ENCODE measurements around the gene REXO5. TPM values are rescaled to one million over a fixed set of nuclear protein-coding genes. Genes with fewer than 3 reads are reported as not detected.
A peak's percentile ranks its signal among the peaks of the same experiment; 100 is the strongest.

REXO5 gene
- total and polyA plus RNA-seq, 2 of the 13 experiments (the other 11 are each of a cell fraction or from before 2014, with no cell fraction given): 5.9 to 13.1 TPM

DNA sequence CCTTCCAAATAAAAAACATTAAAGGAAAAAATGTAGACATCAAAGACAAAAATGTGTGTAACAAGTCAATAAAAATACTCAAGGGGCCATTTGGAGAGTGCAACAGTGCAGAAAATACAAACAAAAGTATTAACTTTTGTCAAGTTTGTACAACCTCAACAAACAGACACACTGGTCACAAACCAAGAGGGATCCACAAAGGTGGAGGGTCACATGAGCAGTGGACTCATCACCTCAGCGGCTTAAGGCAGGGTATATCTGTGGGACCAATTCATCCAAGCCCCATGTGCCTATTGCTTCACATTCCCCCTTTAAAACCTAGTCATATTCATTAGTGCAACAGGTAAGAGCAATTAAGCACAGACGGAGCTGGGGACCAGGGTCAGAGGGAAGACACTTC is 48.6 kb downstream of the REXO5 start (continued):
- TF ChIP-seq, protein P1, sequence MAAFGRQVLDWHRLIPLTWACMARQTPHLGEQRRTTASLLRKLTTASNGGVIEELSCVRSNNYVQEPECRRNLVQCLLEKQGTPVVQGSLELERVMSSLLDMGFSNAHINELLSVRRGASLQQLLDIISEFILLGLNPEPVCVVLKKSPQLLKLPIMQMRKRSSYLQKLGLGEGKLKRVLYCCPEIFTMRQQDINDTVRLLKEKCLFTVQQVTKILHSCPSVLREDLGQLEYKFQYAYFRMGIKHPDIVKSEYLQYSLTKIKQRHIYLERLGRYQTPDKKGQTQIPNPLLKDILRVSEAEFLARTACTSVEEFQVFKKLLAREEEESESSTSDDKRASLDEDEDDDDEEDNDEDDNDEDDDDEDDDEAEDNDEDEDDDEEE (CRISPR knock-in tag; IDR thresholded peaks at IDR 0.05): 0 out of 2 replicates have a peak, but pooled peaks have one; percentile 33
- no peak for TF ChIP-seq ZNF839 (CRISPR knock-in tag; IDR thresholded peaks at IDR 0.05; ENCODE audit: borderline replicate concordance)
- no peak for TF ChIP-seq ZBTB1 (CRISPR knock-in tag; IDR thresholded peaks at IDR 0.05; ENCODE audit: borderline replicate concordance)
- no peak for TF ChIP-seq ZNF891 (CRISPR knock-in tag; IDR thresholded peaks at IDR 0.05)
- TF ChIP-seq ZNF335 (CRISPR knock-in tag; IDR thresholded peaks at IDR 0.05): no peak
- no peak for TF ChIP-seq ZKSCAN8 (CRISPR knock-in tag; IDR thresholded peaks at IDR 0.05; ENCODE audit: borderline replicate concordance)
- no peak for TF ChIP-seq ZNF776 (CRISPR knock-in tag; IDR thresholded peaks at IDR 0.05)
- 0 out of 2 replicates have a peak, but pooled peaks have one; percentile 17 for TF ChIP-seq KMT2A (CRISPR knock-in tag; IDR thresholded peaks at IDR 0.05)
- TF ChIP-seq, protein P2, sequence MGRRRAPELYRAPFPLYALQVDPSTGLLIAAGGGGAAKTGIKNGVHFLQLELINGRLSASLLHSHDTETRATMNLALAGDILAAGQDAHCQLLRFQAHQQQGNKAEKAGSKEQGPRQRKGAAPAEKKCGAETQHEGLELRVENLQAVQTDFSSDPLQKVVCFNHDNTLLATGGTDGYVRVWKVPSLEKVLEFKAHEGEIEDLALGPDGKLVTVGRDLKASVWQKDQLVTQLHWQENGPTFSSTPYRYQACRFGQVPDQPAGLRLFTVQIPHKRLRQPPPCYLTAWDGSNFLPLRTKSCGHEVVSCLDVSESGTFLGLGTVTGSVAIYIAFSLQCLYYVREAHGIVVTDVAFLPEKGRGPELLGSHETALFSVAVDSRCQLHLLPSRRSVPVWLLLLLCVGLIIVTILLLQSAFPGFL (CRISPR knock-in tag; IDR thresholded peaks at IDR 0.05): no peak
- TF ChIP-seq TMF1 (CRISPR knock-in tag; IDR thresholded peaks at IDR 0.05; ENCODE audit: low read depth): no peak
- TF ChIP-seq, protein P3, sequence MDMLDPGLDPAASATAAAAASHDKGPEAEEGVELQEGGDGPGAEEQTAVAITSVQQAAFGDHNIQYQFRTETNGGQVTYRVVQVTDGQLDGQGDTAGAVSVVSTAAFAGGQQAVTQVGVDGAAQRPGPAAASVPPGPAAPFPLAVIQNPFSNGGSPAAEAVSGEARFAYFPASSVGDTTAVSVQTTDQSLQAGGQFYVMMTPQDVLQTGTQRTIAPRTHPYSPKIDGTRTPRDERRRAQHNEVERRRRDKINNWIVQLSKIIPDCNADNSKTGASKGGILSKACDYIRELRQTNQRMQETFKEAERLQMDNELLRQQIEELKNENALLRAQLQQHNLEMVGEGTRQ (IDR thresholded peaks at IDR 0.05; ENCODE audit: low read depth, low read length): 0 out of 2 replicates have a peak, but pooled peaks have one; percentile 16
- TF ChIP-seq, protein P3 (CRISPR knock-in tag; IDR thresholded peaks at IDR 0.05; ENCODE audit: borderline replicate concordance): peak; percentile 65; the same call in 1 of the 2 replicates
- TF ChIP-seq, protein P4, sequence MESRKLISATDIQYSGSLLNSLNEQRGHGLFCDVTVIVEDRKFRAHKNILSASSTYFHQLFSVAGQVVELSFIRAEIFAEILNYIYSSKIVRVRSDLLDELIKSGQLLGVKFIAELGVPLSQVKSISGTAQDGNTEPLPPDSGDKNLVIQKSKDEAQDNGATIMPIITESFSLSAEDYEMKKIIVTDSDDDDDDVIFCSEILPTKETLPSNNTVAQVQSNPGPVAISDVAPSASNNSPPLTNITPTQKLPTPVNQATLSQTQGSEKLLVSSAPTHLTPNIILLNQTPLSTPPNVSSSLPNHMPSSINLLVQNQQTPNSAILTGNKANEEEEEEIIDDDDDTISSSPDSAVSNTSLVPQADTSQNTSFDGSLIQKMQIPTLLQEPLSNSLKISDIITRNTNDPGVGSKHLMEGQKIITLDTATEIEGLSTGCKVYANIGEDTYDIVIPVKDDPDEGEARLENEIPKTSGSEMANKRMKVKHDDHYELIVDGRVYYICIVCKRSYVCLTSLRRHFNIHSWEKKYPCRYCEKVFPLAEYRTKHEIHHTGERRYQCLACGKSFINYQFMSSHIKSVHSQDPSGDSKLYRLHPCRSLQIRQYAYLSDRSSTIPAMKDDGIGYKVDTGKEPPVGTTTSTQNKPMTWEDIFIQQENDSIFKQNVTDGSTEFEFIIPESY (CRISPR knock-in tag; IDR thresholded peaks at IDR 0.05): peak; percentile 57
- peak; percentile 77 for TF ChIP-seq FOXJ3 (CRISPR knock-in tag; IDR thresholded peaks at IDR 0.05; ENCODE audit: borderline replicate concordance)
- no peak for TF ChIP-seq RAD21 (CRISPR knock-in tag; IDR thresholded peaks at IDR 0.05)
- TF ChIP-seq ZNF224 (CRISPR knock-in tag; IDR thresholded peaks at IDR 0.05): no peak
- TF ChIP-seq, protein P5, sequence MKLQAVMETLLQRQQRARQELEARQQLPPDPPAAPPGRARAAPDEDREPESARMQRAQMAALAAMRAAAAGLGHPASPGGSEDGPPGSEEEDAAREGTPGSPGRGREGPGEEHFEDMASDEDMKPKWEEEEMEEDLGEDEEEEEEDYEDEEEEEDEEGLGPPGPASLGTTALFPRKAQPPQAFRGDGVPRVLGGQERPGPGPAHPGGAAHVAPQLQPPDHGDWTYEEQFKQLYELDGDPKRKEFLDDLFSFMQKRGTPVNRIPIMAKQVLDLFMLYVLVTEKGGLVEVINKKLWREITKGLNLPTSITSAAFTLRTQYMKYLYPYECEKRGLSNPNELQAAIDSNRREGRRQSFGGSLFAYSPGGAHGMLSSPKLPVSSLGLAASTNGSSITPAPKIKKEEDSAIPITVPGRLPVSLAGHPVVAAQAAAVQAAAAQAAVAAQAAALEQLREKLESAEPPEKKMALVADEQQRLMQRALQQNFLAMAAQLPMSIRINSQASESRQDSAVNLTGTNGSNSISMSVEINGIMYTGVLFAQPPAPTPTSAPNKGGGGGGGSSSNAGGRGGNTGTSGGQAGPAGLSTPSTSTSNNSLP (IDR thresholded peaks at IDR 0.05; ENCODE audit: low read depth, low read length): peak; percentile 72; the same call in 1 of the 2 replicates
- TF ChIP-seq ZNF343 (CRISPR knock-in tag; IDR thresholded peaks at IDR 0.05): no peak

Data from HepG2 (cell line).